ENCODE results near the gene FLNB. TPM values are rescaled to one million over a fixed set of nuclear protein-coding genes. Genes with fewer than 3 reads are reported as not detected.

The FLNB gene
- total and polyA plus RNA-seq, 2 of the 13 experiments (the other 11 are each of a cell fraction or from before 2014, with no cell fraction given), result 106 to 130 TPM

- TF ChIP-seq, protein P1, sequence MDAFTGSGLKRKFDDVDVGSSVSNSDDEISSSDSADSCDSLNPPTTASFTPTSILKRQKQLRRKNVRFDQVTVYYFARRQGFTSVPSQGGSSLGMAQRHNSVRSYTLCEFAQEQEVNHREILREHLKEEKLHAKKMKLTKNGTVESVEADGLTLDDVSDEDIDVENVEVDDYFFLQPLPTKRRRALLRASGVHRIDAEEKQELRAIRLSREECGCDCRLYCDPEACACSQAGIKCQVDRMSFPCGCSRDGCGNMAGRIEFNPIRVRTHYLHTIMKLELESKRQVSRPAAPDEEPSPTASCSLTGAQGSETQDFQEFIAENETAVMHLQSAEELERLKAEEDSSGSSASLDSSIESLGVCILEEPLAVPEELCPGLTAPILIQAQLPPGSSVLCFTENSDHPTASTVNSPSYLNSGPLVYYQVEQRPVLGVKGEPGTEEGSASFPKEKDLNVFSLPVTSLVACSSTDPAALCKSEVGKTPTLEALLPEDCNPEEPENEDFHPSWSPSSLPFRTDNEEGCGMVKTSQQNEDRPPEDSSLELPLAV (CRISPR knock-in tag; conservative IDR thresholded peaks at IDR 0.05; ENCODE audit: low read depth), result no peak
- no peak for TF ChIP-seq ISX (CRISPR knock-in tag; conservative IDR thresholded peaks at IDR 0.05)
- TF ChIP-seq RFXANK (CRISPR knock-in tag; IDR thresholded peaks at IDR 0.05), result no peak
- peak; percentile 43; the same call in 1 of the 2 replicates for TF ChIP-seq KAT7 (CRISPR knock-in tag; IDR thresholded peaks at IDR 0.05; ENCODE audit: borderline replicate concordance)
- TF ChIP-seq, protein P2, sequence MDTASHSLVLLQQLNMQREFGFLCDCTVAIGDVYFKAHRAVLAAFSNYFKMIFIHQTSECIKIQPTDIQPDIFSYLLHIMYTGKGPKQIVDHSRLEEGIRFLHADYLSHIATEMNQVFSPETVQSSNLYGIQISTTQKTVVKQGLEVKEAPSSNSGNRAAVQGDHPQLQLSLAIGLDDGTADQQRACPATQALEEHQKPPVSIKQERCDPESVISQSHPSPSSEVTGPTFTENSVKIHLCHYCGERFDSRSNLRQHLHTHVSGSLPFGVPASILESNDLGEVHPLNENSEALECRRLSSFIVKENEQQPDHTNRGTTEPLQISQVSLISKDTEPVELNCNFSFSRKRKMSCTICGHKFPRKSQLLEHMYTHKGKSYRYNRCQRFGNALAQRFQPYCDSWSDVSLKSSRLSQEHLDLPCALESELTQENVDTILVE (CRISPR knock-in tag; IDR thresholded peaks at IDR 0.05), result no peak
- no peak for TF ChIP-seq KDM1A (CRISPR knock-in tag; IDR thresholded peaks at IDR 0.05)
- TF ChIP-seq ZNF644 (CRISPR knock-in tag; IDR thresholded peaks at IDR 0.05; ENCODE audit: low read depth), result no peak
- TF ChIP-seq HHEX (CRISPR knock-in tag; IDR thresholded peaks at IDR 0.05), result no peak
- no peak for TF ChIP-seq SOX6 (IDR thresholded peaks at IDR 0.05)
- TF ChIP-seq SOX6 (CRISPR knock-in tag; IDR thresholded peaks at IDR 0.05), result peak; percentile 39; the same call in 1 of the 2 replicates
- TF ChIP-seq MXD3 (CRISPR knock-in tag; IDR thresholded peaks at IDR 0.05), result no peak
- 0 out of 2 replicates have a peak, but pooled peaks have one; percentile 45 for TF ChIP-seq ZMYM3 (CRISPR knock-in tag; IDR thresholded peaks at IDR 0.05)
- peak; percentile 71; the same call in 1 of the 2 replicates for TF ChIP-seq ZNF512B (CRISPR knock-in tag; IDR thresholded peaks at IDR 0.05; ENCODE audit: borderline replicate concordance)
- no peak for TF ChIP-seq NFIC (IDR thresholded peaks at IDR 0.05; ENCODE audit: low read length)
- no peak for TF ChIP-seq GMEB2 (CRISPR knock-in tag; IDR thresholded peaks at IDR 0.05; ENCODE audit: low read depth)
- TF ChIP-seq HDAC1 (CRISPR knock-in tag; IDR thresholded peaks at IDR 0.05), result peak; percentile 59
- TF ChIP-seq, protein P3, sequence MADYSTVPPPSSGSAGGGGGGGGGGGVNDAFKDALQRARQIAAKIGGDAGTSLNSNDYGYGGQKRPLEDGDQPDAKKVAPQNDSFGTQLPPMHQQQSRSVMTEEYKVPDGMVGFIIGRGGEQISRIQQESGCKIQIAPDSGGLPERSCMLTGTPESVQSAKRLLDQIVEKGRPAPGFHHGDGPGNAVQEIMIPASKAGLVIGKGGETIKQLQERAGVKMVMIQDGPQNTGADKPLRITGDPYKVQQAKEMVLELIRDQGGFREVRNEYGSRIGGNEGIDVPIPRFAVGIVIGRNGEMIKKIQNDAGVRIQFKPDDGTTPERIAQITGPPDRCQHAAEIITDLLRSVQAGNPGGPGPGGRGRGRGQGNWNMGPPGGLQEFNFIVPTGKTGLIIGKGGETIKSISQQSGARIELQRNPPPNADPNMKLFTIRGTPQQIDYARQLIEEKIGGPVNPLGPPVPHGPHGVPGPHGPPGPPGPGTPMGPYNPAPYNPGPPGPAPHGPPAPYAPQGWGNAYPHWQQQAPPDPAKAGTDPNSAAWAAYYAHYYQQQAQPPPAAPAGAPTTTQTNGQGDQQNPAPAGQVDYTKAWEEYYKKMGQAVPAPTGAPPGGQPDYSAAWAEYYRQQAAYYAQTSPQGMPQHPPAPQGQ (CRISPR knock-in tag; IDR thresholded peaks at IDR 0.05; ENCODE audit: borderline replicate concordance), result no peak
- peak; percentile 62 for TF ChIP-seq AGO2 (optimal IDR thresholded peaks at IDR 0.05; ENCODE audit: low read depth, low read length)
- no peak for TF ChIP-seq DMAP1 (CRISPR knock-in tag; IDR thresholded peaks at IDR 0.05)
- TF ChIP-seq, protein P4, sequence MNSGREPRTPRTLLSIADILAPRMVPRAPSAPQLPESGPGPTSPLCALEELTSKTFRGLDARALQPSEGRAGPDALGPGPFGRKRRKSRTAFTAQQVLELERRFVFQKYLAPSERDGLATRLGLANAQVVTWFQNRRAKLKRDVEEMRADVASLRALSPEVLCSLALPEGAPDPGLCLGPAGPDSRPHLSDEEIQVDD (CRISPR knock-in tag; IDR thresholded peaks at IDR 0.05; ENCODE audit: borderline replicate concordance), result no peak
- TF ChIP-seq TBX2 (CRISPR knock-in tag; IDR thresholded peaks at IDR 0.05; ENCODE audit: borderline replicate concordance), result peak; percentile 55; the same call in 1 of the 2 replicates
Measured at GRCh38 chr3:58177747-58178527, 169.7 kb downstream of the FLNB start (continued).
